ENCODE measurements around the gene CYREN.
"Not testable (repeated sequence)": the region's sequence is repeated elsewhere in the genome, so short reads cannot be mapped to it uniquely, and the experiment has no call there.

The CYREN gene

DNA sequence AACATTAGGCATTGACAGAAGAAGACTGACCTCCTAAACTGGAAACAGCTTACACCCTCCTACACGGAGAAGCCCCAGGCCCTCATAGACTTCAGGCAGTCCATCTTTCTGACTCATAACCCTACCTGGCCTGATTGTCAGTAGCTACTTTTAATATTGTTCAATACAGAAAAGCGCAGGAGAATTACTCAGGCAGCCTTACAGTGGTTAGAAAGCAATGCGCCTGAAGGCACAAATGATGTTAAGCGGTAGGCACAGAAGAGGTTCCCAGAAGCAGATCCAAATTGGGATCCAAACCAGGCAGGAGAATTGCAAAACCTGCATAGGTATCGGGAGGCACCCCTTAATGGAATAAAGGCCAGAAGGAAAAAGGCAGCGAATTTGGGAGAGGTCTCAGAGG lies 5.4 kb upstream of the CYREN start:
- H3K18ac ChIP-seq (ENCODE audit: low read length), result no peak overlapping the region
- no CpG with 5 or more reads among the region's 6 CpGs for WGBS (ENCODE audit: extremely low coverage, insufficient coverage, insufficient read length)
- H3K27ac ChIP-seq (ENCODE audit: low read depth, low read length), result peak overlapping the region; percentile 90
- no peak overlapping the region for H3K4ac ChIP-seq (ENCODE audit: low read depth, low read length)
- peaks cover 3% of the 10 kb centered on the region for H3K79me2 ChIP-seq (ENCODE audit: control insufficient read depth, insufficient read depth, low read length, poor library complexity)
- peak overlapping the region; percentile 27 for H2BK12ac ChIP-seq (ENCODE audit: low read length)
- no peak overlapping the region for H4K12ac ChIP-seq (ENCODE audit: low read depth, low read length)
- no peak overlapping the region for H3K4me2 ChIP-seq (ENCODE audit: low read length)
- no peak overlapping the region for H3K23ac ChIP-seq (ENCODE audit: low read length)
- H2AK5ac ChIP-seq (ENCODE audit: low read length), result no peak overlapping the region
- H3K9me3 ChIP-seq (ENCODE audit: insufficient read depth, low read depth, low read length), result peaks cover 3% of the 10 kb centered on the region
- H4K91ac ChIP-seq (ENCODE audit: low read depth, low read length), result no peak overlapping the region
- no peak overlapping the region for H3K4me3 ChIP-seq (ENCODE audit: low read depth, low read length)
- peaks cover 3 to 4% of the 10 kb centered on the region in 2 experiments for H3K36me3 ChIP-seq (ENCODE audit: control insufficient read depth in 1 of 2, insufficient read depth in 2 of 2, low read length in 2 of 2)
- H2BK120ac ChIP-seq (ENCODE audit: insufficient read depth, low read length, poor library complexity), result no peak overlapping the region
- H3K79me1 ChIP-seq (ENCODE audit: low read length), result peaks cover 25% of the 10 kb centered on the region
- peak; percentile 90 to 95 for DNase-seq
- no peak overlapping the region for H3K9ac ChIP-seq (ENCODE audit: low read length)
- H3K27me3 ChIP-seq (ENCODE audit: insufficient read depth, low read length), result no peaks in the 10 kb centered on the region
- no peak overlapping the region for H4K8ac ChIP-seq (ENCODE audit: low read depth, low read length)
- H2BK5ac ChIP-seq (ENCODE audit: low read depth, low read length, poor library complexity), result no peak overlapping the region
- no peak overlapping the region for H2AFZ ChIP-seq (ENCODE audit: insufficient read depth, low read length, poor library complexity)
- H3K4me1 ChIP-seq (ENCODE audit: control insufficient read depth in 1 of 2, insufficient read depth in 2 of 2, low read length in 2 of 2), result peaks cover 19 to 26% of the 10 kb centered on the region in 2 experiments
- H3K14ac ChIP-seq (ENCODE audit: low read length), result no peak overlapping the region

DNA sequence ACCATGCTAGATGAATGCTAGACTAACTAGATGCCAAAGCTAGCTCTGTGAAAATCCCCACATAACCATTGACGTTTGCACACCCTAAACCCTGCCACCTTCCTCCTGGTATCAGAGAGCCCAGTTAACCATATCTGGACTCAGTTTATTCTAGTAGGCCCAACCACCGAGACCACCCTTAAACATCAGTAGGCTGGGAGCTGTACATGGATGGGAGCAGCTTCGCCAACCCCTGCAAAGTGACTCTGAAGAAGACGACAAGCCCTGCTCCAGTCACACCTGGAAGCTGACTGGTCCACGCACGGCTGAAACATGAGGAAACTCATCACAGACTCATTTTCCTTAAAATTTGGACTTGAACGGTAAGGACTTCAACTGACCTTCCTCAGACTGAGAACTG lies 4.4 kb upstream of the CYREN start:
- H2AK5ac ChIP-seq (ENCODE audit: low read length), result peak overlapping the region; percentile 43
- no peak overlapping the region for H3K4me3 ChIP-seq (ENCODE audit: low read depth, low read length)
- WGBS (ENCODE audit: extremely low coverage, insufficient coverage, insufficient read length), result no CpG with 5 or more reads among the region's 7 CpGs
- H4K91ac ChIP-seq (ENCODE audit: low read depth, low read length), result no peak overlapping the region
- peaks cover under 1% of the 10 kb centered on the region for H3K9me3 ChIP-seq (ENCODE audit: insufficient read depth, low read depth, low read length)
- no peak overlapping the region for H2AFZ ChIP-seq (ENCODE audit: insufficient read depth, low read length, poor library complexity)
- H2BK120ac ChIP-seq (ENCODE audit: insufficient read depth, low read length, poor library complexity), result no peak overlapping the region
- peak overlapping the region; percentile 63 for H2BK12ac ChIP-seq (ENCODE audit: low read length)
- no peaks in the 10 kb centered on the region for H3K27me3 ChIP-seq (ENCODE audit: insufficient read depth, low read length)
- H3K18ac ChIP-seq (ENCODE audit: low read length), result no peak overlapping the region
- no peak overlapping the region for H3K4me2 ChIP-seq (ENCODE audit: low read length)
- no peak overlapping the region for H3K14ac ChIP-seq (ENCODE audit: low read length)
- no peak overlapping the region for H3K9ac ChIP-seq (ENCODE audit: low read length)
- H3K27ac ChIP-seq (ENCODE audit: low read depth, low read length), result no peak overlapping the region
- H3K36me3 ChIP-seq (ENCODE audit: control insufficient read depth in 1 of 2, insufficient read depth in 2 of 2, low read length in 2 of 2), result peaks cover 0 to 1% of the 10 kb centered on the region in 2 experiments
- peaks cover 35% of the 10 kb centered on the region for H3K79me1 ChIP-seq (ENCODE audit: low read length)
- H3K4me1 ChIP-seq (ENCODE audit: control insufficient read depth in 1 of 2, insufficient read depth in 2 of 2, low read length in 2 of 2), result peaks cover 19 to 26% of the 10 kb centered on the region in 2 experiments
- H2BK5ac ChIP-seq (ENCODE audit: low read depth, low read length, poor library complexity), result no peak overlapping the region
- no peak overlapping the region for H4K8ac ChIP-seq (ENCODE audit: low read depth, low read length)
- H3K4ac ChIP-seq (ENCODE audit: low read depth, low read length), result no peak overlapping the region
- H3K79me2 ChIP-seq (ENCODE audit: control insufficient read depth, insufficient read depth, low read length, poor library complexity), result peaks cover 9% of the 10 kb centered on the region
- no peak overlapping the region for H4K12ac ChIP-seq (ENCODE audit: low read depth, low read length)
- H3K23ac ChIP-seq (ENCODE audit: low read length), result no peak overlapping the region
- no peak for DNase-seq

DNA sequence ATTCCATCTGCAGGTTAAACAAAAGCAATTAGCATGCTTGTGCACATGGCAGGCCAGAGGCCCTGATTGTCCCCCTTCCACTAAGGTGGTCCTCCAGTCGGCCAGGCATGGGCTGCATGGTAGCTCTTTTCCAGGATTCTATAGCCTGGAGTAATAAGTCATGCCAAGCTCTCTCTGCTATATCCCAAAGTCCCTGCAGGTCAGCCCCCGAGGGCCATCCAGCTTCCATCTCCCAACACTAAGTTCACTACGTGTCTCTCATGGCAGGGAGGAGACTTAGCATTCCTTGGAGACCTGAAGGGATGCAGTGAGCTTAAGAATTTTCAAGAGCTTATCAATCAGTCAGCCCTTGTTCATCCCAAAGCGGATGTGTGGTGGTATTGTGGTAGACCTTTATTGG lies 3.4 kb upstream of the CYREN start:
- not testable (repeated sequence) for H2AFZ ChIP-seq (ENCODE audit: insufficient read depth, low read length, poor library complexity); H4K8ac ChIP-seq (ENCODE audit: low read depth, low read length); H3K23ac ChIP-seq (ENCODE audit: low read length); H3K4me3 ChIP-seq (ENCODE audit: low read depth, low read length); H2BK5ac ChIP-seq (ENCODE audit: low read depth, low read length, poor library complexity); H3K9ac ChIP-seq (ENCODE audit: low read length); H2BK120ac ChIP-seq (ENCODE audit: insufficient read depth, low read length, poor library complexity); H3K14ac ChIP-seq (ENCODE audit: low read length); H3K4me2 ChIP-seq (ENCODE audit: low read length); H2BK12ac ChIP-seq (ENCODE audit: low read length); H3K18ac ChIP-seq (ENCODE audit: low read length); H3K36me3 ChIP-seq (ENCODE audit: control insufficient read depth in 1 of 2, insufficient read depth in 2 of 2, low read length in 2 of 2); H2AK5ac ChIP-seq (ENCODE audit: low read length); H3K27ac ChIP-seq (ENCODE audit: low read depth, low read length); H4K91ac ChIP-seq (ENCODE audit: low read depth, low read length); H3K4ac ChIP-seq (ENCODE audit: low read depth, low read length); H4K12ac ChIP-seq (ENCODE audit: low read depth, low read length); H3K27me3 ChIP-seq (ENCODE audit: insufficient read depth, low read length); H3K9me3 ChIP-seq (ENCODE audit: insufficient read depth, low read depth, low read length)
- H3K79me2 ChIP-seq (ENCODE audit: control insufficient read depth, insufficient read depth, low read length, poor library complexity), result peaks cover 11% of the 10 kb centered on the region
- H3K79me1 ChIP-seq (ENCODE audit: low read length), result peaks cover 36% of the 10 kb centered on the region
- no CpG with 5 or more reads among the region's 4 CpGs for WGBS (ENCODE audit: extremely low coverage, insufficient coverage, insufficient read length)
- H3K4me1 ChIP-seq (ENCODE audit: control insufficient read depth in 1 of 2, insufficient read depth in 2 of 2, low read length in 2 of 2), result peaks cover 26 to 33% of the 10 kb centered on the region in 2 experiments
- peak; percentile 37 to 57 for DNase-seq

DNA sequence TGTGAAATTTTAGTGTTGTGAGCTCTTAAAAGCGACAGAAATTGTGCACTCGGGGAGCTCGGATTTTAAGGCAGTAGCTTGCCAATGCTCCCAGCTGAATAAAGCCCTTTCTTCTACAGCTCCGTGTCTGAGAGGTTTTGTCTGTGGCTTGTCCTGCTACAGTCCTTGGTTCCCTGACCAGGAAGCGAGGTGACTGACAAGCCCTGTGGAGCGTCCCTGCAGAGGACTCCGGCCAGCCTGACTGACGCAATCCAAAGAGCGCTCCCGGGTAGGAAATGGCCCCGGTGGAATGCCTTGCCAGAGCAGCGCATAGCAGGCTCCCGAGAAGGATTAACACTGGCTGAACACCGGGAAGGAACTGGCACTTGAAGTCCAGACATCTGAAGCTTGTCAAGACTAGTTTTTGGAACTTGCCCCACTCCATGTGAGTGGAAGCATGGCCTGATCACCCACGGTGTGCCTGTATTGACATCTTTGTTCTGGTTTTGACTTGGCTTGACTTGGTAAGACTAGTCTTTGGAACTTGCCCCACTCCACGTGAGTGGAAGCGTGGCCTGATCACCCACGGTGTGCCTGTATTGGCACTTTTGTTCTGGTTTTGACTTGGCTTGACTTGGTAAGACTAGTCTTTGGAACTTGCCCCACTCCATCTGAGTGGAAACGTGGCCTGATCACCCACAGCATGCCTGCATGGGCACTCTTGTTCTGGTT lies 1.2 kb upstream of the CYREN start:
- Histone ChIP-seq H4K91ac (ENCODE audit: low read depth, low read length) (peak overlapping the region; percentile 79), H3K4me1 (ENCODE audit: control insufficient read depth in 1 of 2, insufficient read depth in 2 of 2, low read length in 2 of 2) (peaks cover 16 to 20% of the 10 kb centered on the region in 2 experiments), H3K27ac (ENCODE audit: low read depth, low read length) (peak overlapping the region; percentile 86), H2BK12ac (ENCODE audit: low read length) (peak overlapping the region; percentile 18), H2BK5ac (ENCODE audit: low read depth, low read length, poor library complexity) (peak overlapping the region; percentile 7), H3K36me3 (ENCODE audit: control insufficient read depth in 1 of 2, insufficient read depth in 2 of 2, low read length in 2 of 2) (peaks cover 18 to 19% of the 10 kb centered on the region in 2 experiments), H3K4me2 (ENCODE audit: low read length) (peak overlapping the region; percentile 36), H3K79me1 (ENCODE audit: low read length) (peaks cover 22% of the 10 kb centered on the region), H4K8ac (ENCODE audit: low read depth, low read length) (peak overlapping the region; percentile 0), H2BK120ac (ENCODE audit: insufficient read depth, low read length, poor library complexity) (peak overlapping the region; percentile 84), H2AFZ (ENCODE audit: insufficient read depth, low read length, poor library complexity) (peak overlapping the region; percentile 20), H3K14ac (ENCODE audit: low read length) (peak overlapping the region; percentile 5)
- not testable (repeated sequence) for H3K27me3 ChIP-seq (ENCODE audit: insufficient read depth, low read length); H2AK5ac ChIP-seq (ENCODE audit: low read length); H3K23ac ChIP-seq (ENCODE audit: low read length); H3K9me3 ChIP-seq (ENCODE audit: insufficient read depth, low read depth, low read length); H3K79me2 ChIP-seq (ENCODE audit: control insufficient read depth, insufficient read depth, low read length, poor library complexity); H3K9ac ChIP-seq (ENCODE audit: low read length); H3K4ac ChIP-seq (ENCODE audit: low read depth, low read length); H3K4me3 ChIP-seq (ENCODE audit: low read depth, low read length); H4K12ac ChIP-seq (ENCODE audit: low read depth, low read length); H3K18ac ChIP-seq (ENCODE audit: low read length)
- WGBS (ENCODE audit: extremely low coverage, insufficient coverage, insufficient read length), result no CpG with 5 or more reads among the region's 19 CpGs
- peak; percentile 76 to 77 for DNase-seq

Data from trophoblast cell (in vitro differentiated cells and primary cell).